IPS-18a (cell line): ENCODE measurements around the gene LHCGR.

ENCODE experiments used
- H3K27ac ChIP-seq: one replicate; pipeline ENCODE4 v1.5.1; 2013; ENCODE audit warnings: low read length
- H3K27me3 ChIP-seq: one replicate; pipeline ENCODE4 v1.6.1; 2013; ENCODE audit warnings: mild to moderate bottlenecking, low read length; ENCODE audit not compliant: control insufficient read depth, insufficient read depth
- H3K36me3 ChIP-seq: one replicate; pipeline ENCODE4 v1.6.1; 2013; ENCODE audit warnings: low read depth, low read length; ENCODE audit not compliant: control insufficient read depth
- H3K4me1 ChIP-seq: one replicate; pipeline ENCODE4 v1.6.1; 2013; ENCODE audit warnings: low read depth, low read length; ENCODE audit not compliant: control insufficient read depth
- H3K4me3 ChIP-seq: one replicate; pipeline ENCODE4 v1.5.1; 2013; ENCODE audit warnings: low read length
- H3K9ac ChIP-seq: one replicate; pipeline ENCODE4 v1.6.1; 2013; ENCODE audit warnings: mild to moderate bottlenecking, low read length, moderate library complexity
- H3K9me3 ChIP-seq: one replicate; pipeline ENCODE4 v1.6.1; 2013; ENCODE audit warnings: low read depth, low read length; ENCODE audit not compliant: control insufficient read depth

LHCGR gene

DNA sequence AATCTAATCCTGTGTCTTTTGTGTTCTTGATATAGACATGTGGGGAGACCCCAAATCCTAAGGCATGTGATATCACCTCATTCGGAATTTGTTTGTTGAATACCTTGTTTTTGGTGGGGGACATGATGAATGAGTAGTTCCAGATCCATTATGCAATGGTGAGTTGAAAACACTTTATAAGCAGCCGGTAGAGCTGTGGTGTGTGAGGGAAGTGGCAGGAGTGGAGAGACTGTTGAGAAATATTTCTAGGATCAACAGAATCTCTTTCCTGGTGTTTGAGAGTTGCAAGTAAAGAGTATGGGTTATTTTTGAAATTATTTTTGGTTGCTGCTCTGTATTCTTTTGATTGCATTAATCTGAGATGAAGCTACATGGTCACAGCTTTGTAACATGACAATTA lies 34.4 kb downstream of the LHCGR start:
- H3K9me3 ChIP-seq = no peaks in the 10 kb centered on the region
- no peak overlapping the region for H3K9ac ChIP-seq
- H3K27me3 ChIP-seq = no peaks in the 10 kb centered on the region
- H3K27ac ChIP-seq = no peak overlapping the region
- H3K36me3 ChIP-seq = no peaks in the 10 kb centered on the region
- no peak overlapping the region for H3K4me3 ChIP-seq
- peaks cover 10% of the 10 kb centered on the region for H3K4me1 ChIP-seq

GRCh38 chr2:48719480-48720177 lies 35.9 kb downstream of the LHCGR start:
- H3K9ac ChIP-seq = no peak overlapping the region
- H3K9me3 ChIP-seq = no peaks in the 10 kb centered on the region
- no peaks in the 10 kb centered on the region for H3K27me3 ChIP-seq

GRCh38 chr2:48717846-48718245 lies 37.7 kb downstream of the LHCGR start:
- Histone ChIP-seq H3K9ac (no peak overlapping the region), H3K27ac (no peak overlapping the region), H3K4me1 (peaks cover 10% of the 10 kb centered on the region), H3K4me3 (no peak overlapping the region), H3K36me3 (no peaks in the 10 kb centered on the region), H3K9me3 (no peaks in the 10 kb centered on the region), H3K27me3 (no peaks in the 10 kb centered on the region)

More at GRCh38 chr2:48719480-48720177, 35.9 kb downstream of the LHCGR start:
- Histone ChIP-seq H3K4me1 (peaks cover 10% of the 10 kb centered on the region), H3K27ac (no peak overlapping the region), H3K4me3 (no peak overlapping the region), H3K36me3 (no peaks in the 10 kb centered on the region)

DNA sequence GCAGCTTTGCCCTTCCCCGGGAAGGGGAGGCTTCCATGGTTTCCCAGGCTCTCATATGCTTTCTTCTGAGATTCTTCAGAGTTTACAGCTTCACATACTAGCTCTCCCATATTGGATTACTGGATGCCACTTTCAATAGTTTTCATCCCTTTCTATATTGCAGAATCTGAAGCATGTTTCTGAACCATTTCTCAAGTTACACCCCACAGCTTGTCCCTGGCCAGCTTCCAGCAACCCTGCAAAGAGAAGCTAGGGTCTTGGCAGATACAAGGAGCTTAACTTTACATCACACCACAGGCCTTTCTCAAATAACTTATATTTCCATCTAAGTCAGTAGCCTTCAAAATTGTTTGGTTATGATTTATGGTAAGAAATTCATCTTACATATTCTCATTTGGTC lies 39.6 kb downstream of the LHCGR start:
- H3K9ac ChIP-seq = no peak overlapping the region
- H3K27ac ChIP-seq = no peak overlapping the region
- H3K36me3 ChIP-seq = no peaks in the 10 kb centered on the region
- no peaks in the 10 kb centered on the region for H3K27me3 ChIP-seq
- no peak overlapping the region for H3K4me3 ChIP-seq
- no peaks in the 10 kb centered on the region for H3K9me3 ChIP-seq
- peaks cover 10% of the 10 kb centered on the region for H3K4me1 ChIP-seq

DNA sequence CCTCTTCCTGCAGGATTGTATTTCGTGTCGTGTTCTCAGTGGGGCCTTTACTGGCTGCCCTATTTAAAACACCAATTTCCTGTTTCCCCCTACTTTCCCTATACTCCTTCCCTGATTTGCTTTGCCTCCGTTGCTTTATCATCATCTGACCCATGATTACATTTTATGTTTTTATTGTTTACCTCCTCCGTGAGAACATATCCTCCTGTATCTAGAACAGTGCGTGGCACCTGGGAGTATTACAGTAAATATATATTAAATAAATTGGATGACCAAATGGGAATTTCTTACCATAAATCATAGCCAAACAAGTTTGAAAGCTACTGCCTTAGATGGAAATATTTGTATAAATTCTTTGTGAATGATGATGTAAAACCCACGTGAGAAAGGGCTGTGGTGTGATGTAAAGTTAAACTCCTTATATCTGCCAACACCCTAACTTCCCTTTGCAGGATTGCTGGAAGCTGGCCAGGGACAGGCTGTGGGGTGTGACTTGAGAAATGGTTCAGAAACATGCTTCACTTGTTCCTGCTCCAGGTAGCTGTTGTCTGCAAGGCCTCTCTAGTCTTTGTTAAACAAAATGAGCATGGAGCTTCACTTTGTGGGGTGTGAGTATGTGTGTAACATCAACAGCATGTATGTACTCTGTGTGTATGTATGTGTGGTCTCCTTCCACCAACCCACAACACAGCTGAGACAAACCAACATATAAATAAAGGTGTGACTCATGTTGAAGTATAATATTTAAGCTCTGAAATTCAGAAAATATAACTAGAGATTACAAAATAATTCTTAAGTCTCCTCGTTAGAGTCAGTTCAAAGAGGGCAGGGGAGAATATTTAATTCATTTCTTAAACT lies 40.3 kb downstream of the LHCGR start:
- Histone ChIP-seq H3K9me3 (no peaks in the 10 kb centered on the region), H3K4me3 (no peak overlapping the region), H3K27ac (no peak overlapping the region), H3K4me1 (peaks cover 10% of the 10 kb centered on the region), H3K9ac (no peak overlapping the region), H3K36me3 (no peaks in the 10 kb centered on the region), H3K27me3 (no peaks in the 10 kb centered on the region)

DNA sequence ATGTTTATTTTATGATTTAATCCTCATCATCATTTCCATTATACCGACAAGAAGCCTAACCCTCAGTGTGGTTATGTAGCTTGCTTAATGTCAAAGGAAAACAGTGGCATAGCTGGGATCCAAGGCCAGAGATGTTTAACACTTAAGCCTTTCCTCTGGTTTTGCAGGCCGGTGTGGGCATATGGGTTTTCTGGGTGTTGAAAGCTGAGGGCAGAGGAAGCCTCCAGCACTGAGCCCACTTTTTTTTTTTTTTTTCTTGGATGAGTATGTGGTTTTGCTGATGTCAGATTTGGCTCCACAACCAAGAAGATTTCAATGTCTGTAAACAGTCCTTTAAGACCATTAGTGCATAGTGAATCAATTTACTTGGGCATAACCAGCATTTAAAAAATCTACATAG lies 41.3 kb downstream of the LHCGR start:
- H3K4me1 ChIP-seq = peaks cover 6% of the 10 kb centered on the region
- H3K27me3 ChIP-seq = no peaks in the 10 kb centered on the region
- H3K4me3 ChIP-seq = no peak overlapping the region
- no peak overlapping the region for H3K27ac ChIP-seq
- H3K9me3 ChIP-seq = no peaks in the 10 kb centered on the region
- no peaks in the 10 kb centered on the region for H3K36me3 ChIP-seq
- no peak overlapping the region for H3K9ac ChIP-seq

GRCh38 chr2:48713647-48714046 lies 41.9 kb downstream of the LHCGR start:
- Histone ChIP-seq H3K36me3 (no peaks in the 10 kb centered on the region), H3K9me3 (no peaks in the 10 kb centered on the region), H3K27ac (no peak overlapping the region), H3K27me3 (no peaks in the 10 kb centered on the region), H3K9ac (no peak overlapping the region), H3K4me3 (no peak overlapping the region), H3K4me1 (peaks cover 6% of the 10 kb centered on the region)

GRCh38 chr2:48712151-48712550 lies 43.4 kb downstream of the LHCGR start:
- H3K36me3 ChIP-seq = no peaks in the 10 kb centered on the region
- H3K9me3 ChIP-seq = peaks cover under 1% of the 10 kb centered on the region
- H3K4me1 ChIP-seq = no peaks in the 10 kb centered on the region
- H3K4me3 ChIP-seq = no peak overlapping the region
- H3K27ac ChIP-seq = no peak overlapping the region
- H3K9ac ChIP-seq = no peak overlapping the region
- no peaks in the 10 kb centered on the region for H3K27me3 ChIP-seq

- H3K27me3 ChIP-seq = no peaks in the 10 kb centered on the region
- H3K9me3 ChIP-seq = peaks cover 5% of the 10 kb centered on the region
- H3K36me3 ChIP-seq = no peaks in the 10 kb centered on the region
- no peak overlapping the region for H3K4me3 ChIP-seq
- no peak overlapping the region for H3K9ac ChIP-seq
- no peaks in the 10 kb centered on the region for H3K4me1 ChIP-seq
- H3K27ac ChIP-seq = no peak overlapping the region
Observed at GRCh38 chr2:48711343-48711742, 44.2 kb downstream of the LHCGR start.

DNA sequence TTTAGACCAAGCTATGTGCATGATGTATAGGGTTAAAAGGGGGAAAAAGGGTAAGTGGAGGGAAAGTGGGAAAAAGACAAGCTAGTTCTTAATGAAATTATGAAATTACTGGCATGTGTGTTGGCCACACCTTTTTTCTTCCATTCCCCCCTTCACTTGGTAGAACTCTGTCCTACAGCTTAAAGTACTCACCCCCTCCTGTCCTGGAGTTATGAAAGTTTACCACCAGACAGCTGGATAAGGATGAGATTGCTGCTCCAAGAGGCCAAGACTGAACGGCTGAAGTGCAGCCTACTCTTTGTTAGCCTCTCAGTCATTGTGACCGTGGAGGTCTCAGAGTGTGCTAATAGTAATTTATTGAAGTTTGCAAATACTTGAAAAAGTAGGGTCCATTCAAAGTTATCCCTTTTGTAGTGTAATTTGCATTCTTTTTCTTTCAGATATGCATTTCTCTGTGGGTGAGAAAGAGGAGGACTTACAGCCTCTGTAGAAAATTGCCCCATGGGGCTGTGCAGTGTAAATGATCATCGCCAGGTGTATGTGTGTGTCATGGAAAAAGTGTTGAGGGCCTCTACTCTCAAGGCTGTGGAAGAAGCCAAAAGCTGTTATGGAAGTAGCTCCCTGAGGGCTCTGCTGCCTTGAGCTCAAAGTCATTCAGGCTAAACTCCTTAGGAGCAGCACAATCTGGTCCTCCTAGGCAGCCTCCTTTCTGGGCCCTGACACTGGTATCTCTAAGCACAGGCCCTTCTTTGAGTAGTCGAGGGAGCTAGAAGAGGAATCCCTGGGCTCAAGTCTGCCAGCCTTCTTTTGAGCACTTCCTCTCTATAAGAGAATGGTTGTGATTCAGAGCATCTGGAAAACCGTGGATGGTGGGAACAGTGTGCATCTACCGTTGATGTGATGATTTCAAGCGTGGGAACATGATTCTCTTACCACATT lies 46.2 kb downstream of the LHCGR start:
- H3K27ac ChIP-seq = no peak overlapping the region
- no peaks in the 10 kb centered on the region for H3K27me3 ChIP-seq
- no peaks in the 10 kb centered on the region for H3K4me1 ChIP-seq
- H3K4me3 ChIP-seq = no peak overlapping the region
- no peak overlapping the region for H3K9ac ChIP-seq
- no peaks in the 10 kb centered on the region for H3K36me3 ChIP-seq
- peaks cover 5% of the 10 kb centered on the region for H3K9me3 ChIP-seq

- no peak overlapping the region for H3K4me3 ChIP-seq
- no peaks in the 10 kb centered on the region for H3K4me1 ChIP-seq
- no peaks in the 10 kb centered on the region for H3K36me3 ChIP-seq
- no peak overlapping the region for H3K9ac ChIP-seq
- no peaks in the 10 kb centered on the region for H3K27me3 ChIP-seq
- peaks cover 5% of the 10 kb centered on the region for H3K9me3 ChIP-seq
- no peak overlapping the region for H3K27ac ChIP-seq
Observed at GRCh38 chr2:48707466-48707865, 48.1 kb downstream of the LHCGR start.
